Thymus (tissue), 11 donors: ENCODE results near the gene TMEM132C. TPM values are rescaled to one million over a fixed set of nuclear protein-coding genes. Genes with fewer than 3 reads are reported as not detected.

Experiments used
- DNase-seq, 9 donors: peaks; one replicate each; pipeline ENCODE4 v3.0.0-alpha.2; 2013; ENCODE audit warnings: low spot score in 9 of 9, low read depth in 6 of 9, missing footprints in 1 of 9
- H3K27ac ChIP-seq, 2 donors: one replicate each; pipeline ENCODE4 v1.5.1; 2013; ENCODE audit warnings: control low read depth in 1 of 2, low read depth in 1 of 2, low read length in 1 of 2, mild to moderate bottlenecking in 1 of 2, moderate library complexity in 1 of 2
- H3K27me3 ChIP-seq, 2 donors: one replicate each; pipeline ENCODE4 v1.5.1; 2013; ENCODE audit warnings: low read length in 1 of 2; ENCODE audit not compliant: control insufficient read depth in 2 of 2, insufficient read depth in 1 of 2
- H3K36me3 ChIP-seq, 2 donors: one replicate each; pipeline ENCODE4 v1.5.1; 2013; ENCODE audit warnings: low read length in 1 of 2, mild to moderate bottlenecking in 1 of 2, moderate library complexity in 1 of 2; ENCODE audit not compliant: control insufficient read depth in 2 of 2, insufficient read depth in 2 of 2
- H3K4me1 ChIP-seq, 2 donors: one replicate each; pipeline ENCODE4 v1.5.1; 2013; ENCODE audit warnings: low read length in 2 of 2; ENCODE audit not compliant: control insufficient read depth in 2 of 2, insufficient read depth in 2 of 2
- H3K4me3 ChIP-seq, 2 donors: one replicate each; pipeline ENCODE4 v1.5.1; 2013; ENCODE audit warnings: low read length in 2 of 2, control low read depth in 1 of 2, mild to moderate bottlenecking in 1 of 2
- H3K9me3 ChIP-seq, 2 donors: one replicate each; pipeline ENCODE4 v1.5.1; 2013; ENCODE audit warnings: low read length in 1 of 2, mild to moderate bottlenecking in 1 of 2; ENCODE audit not compliant: control insufficient read depth in 2 of 2, insufficient read depth in 1 of 2
- WGBS: extraction: QIAGEN DNeasy Blood & Tissue Kit; methylation state at CpG from one replicate; pipeline ENCODE4 v1.1.7; 2013; 5-methylcytosine and 5-hydroxymethylcytosine counted together
- polyA plus RNA-seq: library from polyadenylated mRNA; stranded (reverse); fragments of 200-250 nt; gene quantifications from one replicate; pipeline ENCODE4 v1.2.3, GENCODE V29; 2013
- total RNA-seq: library from RNA; stranded (reverse); fragments of 120-200 nt; gene quantifications from one replicate; pipeline ENCODE4 v1.2.4, GENCODE V29; 2013
- donor health status: healthy.

Gene TMEM132C
- total and polyA plus RNA-seq, 2 donors = 0.24 to 0.34 TPM

- H3K27ac ChIP-seq = no peak overlapping the region
- no peak for DNase-seq
- no peaks in the 10 kb centered on the region for H3K27me3 ChIP-seq
- 60% methylated on average over 1 of the region's 1 CpG for WGBS
- no peaks in the 10 kb centered on the region for H3K9me3 ChIP-seq
- peaks cover 0 to 29% of the 10 kb centered on the region in 2 donors for H3K4me1 ChIP-seq
- H3K4me3 ChIP-seq = no peak overlapping the region
- no peaks in the 10 kb centered on the region for H3K36me3 ChIP-seq
Observed at GRCh38 chr12:128726886-128727285, 459.9 kb downstream of the TMEM132C start.

- H3K9me3 ChIP-seq = no peaks in the 10 kb centered on the region
- no peaks in the 10 kb centered on the region for H3K36me3 ChIP-seq
- peaks cover 0 to 29% of the 10 kb centered on the region in 2 donors for H3K4me1 ChIP-seq
- H3K27me3 ChIP-seq = no peaks in the 10 kb centered on the region
- WGBS = 37% methylated on average over 8 of the region's 8 CpGs
- H3K27ac ChIP-seq = peak overlapping the region in 1 of 2 donors; percentile 11
- DNase-seq = no peak
- no peak overlapping the region for H3K4me3 ChIP-seq
Observed at GRCh38 chr12:128727461-128727860, 460.5 kb downstream of the TMEM132C start.

- 90% methylated on average over 4 of the region's 4 CpGs for WGBS
- Histone ChIP-seq H3K27me3 (no peaks in the 10 kb centered on the region), H3K27ac (no peak overlapping the region), H3K4me1 (peaks cover 0 to 29% of the 10 kb centered on the region in 2 donors), H3K9me3 (no peaks in the 10 kb centered on the region), H3K36me3 (no peaks in the 10 kb centered on the region), H3K4me3 (no peak overlapping the region)
- DNase-seq = no peak
Observed at GRCh38 chr12:128727999-128728398, 461.0 kb downstream of the TMEM132C start.

GRCh38 chr12:128729628-128730121 lies 462.7 kb downstream of the TMEM132C start:
- H3K9me3 ChIP-seq = no peaks in the 10 kb centered on the region
- WGBS = 17% methylated on average over 8 of the region's 8 CpGs
- no peak overlapping the region for H3K4me3 ChIP-seq
- H3K36me3 ChIP-seq = no peaks in the 10 kb centered on the region
- DNase-seq = peak in 1 of 9 donors; percentile 12
- H3K27me3 ChIP-seq = no peaks in the 10 kb centered on the region
- peaks cover 0 to 28% of the 10 kb centered on the region in 2 donors for H3K4me1 ChIP-seq
- peak overlapping the region in 1 of 2 donors; percentile 33 for H3K27ac ChIP-seq

- Histone ChIP-seq H3K4me1 (peaks cover 0 to 9% of the 10 kb centered on the region in 2 donors), H3K27ac (no peak overlapping the region), H3K9me3 (no peaks in the 10 kb centered on the region), H3K4me3 (no peak overlapping the region), H3K36me3 (no peaks in the 10 kb centered on the region), H3K27me3 (no peaks in the 10 kb centered on the region)
- no peak for DNase-seq
- 75% methylated on average over 5 of the region's 5 CpGs for WGBS
Observed at GRCh38 chr12:128734371-128734770, 467.4 kb downstream of the TMEM132C start.

- WGBS = 96% methylated on average over 3 of the region's 3 CpGs
- H3K9me3 ChIP-seq = no peaks in the 10 kb centered on the region
- no peaks in the 10 kb centered on the region for H3K27me3 ChIP-seq
- H3K4me1 ChIP-seq = peaks cover 0 to 3% of the 10 kb centered on the region in 2 donors
- no peaks in the 10 kb centered on the region for H3K36me3 ChIP-seq
- no peak for DNase-seq
- no peak overlapping the region for H3K27ac ChIP-seq
- no peak overlapping the region for H3K4me3 ChIP-seq
Observed at GRCh38 chr12:128737292-128737966, 470.5 kb downstream of the TMEM132C start.

- H3K27ac ChIP-seq = no peak overlapping the region
- DNase-seq = no peak
- WGBS = 70% methylated on average over 7 of the region's 7 CpGs
- H3K4me3 ChIP-seq = no peak overlapping the region
- no peaks in the 10 kb centered on the region for H3K36me3 ChIP-seq
- no peaks in the 10 kb centered on the region for H3K9me3 ChIP-seq
- peaks cover 0 to 12% of the 10 kb centered on the region in 2 donors for H3K4me1 ChIP-seq
- no peaks in the 10 kb centered on the region for H3K27me3 ChIP-seq
Observed at GRCh38 chr12:128743916-128744315, 476.9 kb downstream of the TMEM132C start.

- Histone ChIP-seq H3K27me3 (no peaks in the 10 kb centered on the region), H3K36me3 (no peaks in the 10 kb centered on the region), H3K9me3 (no peaks in the 10 kb centered on the region), H3K4me1 (peaks cover 0 to 12% of the 10 kb centered on the region in 2 donors), H3K4me3 (no peak overlapping the region), H3K27ac (no peak overlapping the region)
- 65% methylated on average over 11 of the region's 11 CpGs for WGBS
- DNase-seq = no peak
Observed at GRCh38 chr12:128745772-128746689, 479.1 kb downstream of the TMEM132C start.

- Histone ChIP-seq H3K4me1 (peaks cover 0 to 12% of the 10 kb centered on the region in 2 donors), H3K27ac (no peak overlapping the region), H3K27me3 (no peaks in the 10 kb centered on the region), H3K4me3 (no peak overlapping the region), H3K9me3 (no peaks in the 10 kb centered on the region), H3K36me3 (no peaks in the 10 kb centered on the region)
- DNase-seq = no peak
- 40% methylated on average over 13 of the region's 13 CpGs for WGBS
Observed at GRCh38 chr12:128747441-128747840, 480.5 kb downstream of the TMEM132C start.
